Lower leg skin (tissue), 4 donors: ENCODE measurements around the gene POLD1. TPM values are rescaled to one million over a fixed set of nuclear protein-coding genes. Genes with fewer than 3 reads are reported as not detected.

Experiments used
- DNase-seq, 2 donors: peaks; one replicate each; pipeline ENCODE4 v3.0.0-alpha.2; 2019; ENCODE audit warnings: low spot score in 2 of 2
- H3K4me3 ChIP-seq: fragments of 200-600 bp; sonication (generic); 2 replicates; pipeline ENCODE4 v1.5.1; 2017; ENCODE audit warnings: mild to moderate bottlenecking, low read depth; ENCODE audit not compliant: poor library complexity, severe bottlenecking
- POLR2A ChIP-seq, 2 donors: fragments of 450-650 bp; IDR thresholded peaks; one replicate each; pipeline ENCODE4 v1.6.1; 2016 to 2017; ENCODE audit warnings: antibody characterized with exemption in 2 of 2, mild to moderate bottlenecking in 1 of 2, moderate library complexity in 1 of 2
- WGBS, 2 donors: methylation state at CpG; one replicate each; pipeline ENCODE4 v1.1.5; 2018; 5-methylcytosine and 5-hydroxymethylcytosine counted together
- intact Hi-C: fragments of 100-400 bp; cut with DNase I; formaldehyde crosslinking; loops from one replicate; pipeline ENCODE4 v1.15.0; 2023; ENCODE audit warnings: low total_unique reads
- total RNA-seq, 4 donors: library from RNA; depleted of rRNA; stranded (reverse); fragments of >200 nt; gene quantifications; one replicate each; pipeline ENCODE4 v1.1.0, GENCODE V29; 2016
- TF ChIP-seq, protein P1 (sequence below), 3 donors: fragments of 450-650 bp; IDR thresholded peaks; one replicate each; pipeline ENCODE4 v1.5.1; 2016; ENCODE audit warnings: antibody characterized with exemption in 3 of 3, mild to moderate bottlenecking in 3 of 3, moderate library complexity in 2 of 3

The POLD1 gene
- total RNA-seq, 4 donors from 2014 or later, result 16.8 to 26.6 (median 20.0) TPM

DNA sequence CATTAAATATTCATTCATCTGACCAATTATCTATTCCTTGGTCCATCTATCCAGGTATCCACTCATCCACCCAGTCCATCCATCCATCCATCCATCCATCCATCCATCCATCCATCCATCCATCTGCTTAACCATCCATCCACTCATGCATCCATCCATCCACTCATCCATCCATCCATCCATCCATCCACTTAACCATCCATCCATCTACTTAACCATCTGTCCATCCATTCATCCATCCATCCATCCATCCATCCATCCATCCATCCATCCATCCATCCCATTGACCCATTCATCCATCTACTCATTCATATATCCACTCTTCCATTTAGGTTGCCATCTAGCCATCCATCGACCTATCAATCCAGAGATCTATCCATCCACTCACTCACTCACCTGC, 59.9 kb downstream of the POLD1 start:
- H3K4me3 ChIP-seq, result no peak overlapping the region
- no peak for DNase-seq
- TF ChIP-seq POLR2A (IDR thresholded peaks at IDR 0.05), result no peak
- TF ChIP-seq, protein P1, sequence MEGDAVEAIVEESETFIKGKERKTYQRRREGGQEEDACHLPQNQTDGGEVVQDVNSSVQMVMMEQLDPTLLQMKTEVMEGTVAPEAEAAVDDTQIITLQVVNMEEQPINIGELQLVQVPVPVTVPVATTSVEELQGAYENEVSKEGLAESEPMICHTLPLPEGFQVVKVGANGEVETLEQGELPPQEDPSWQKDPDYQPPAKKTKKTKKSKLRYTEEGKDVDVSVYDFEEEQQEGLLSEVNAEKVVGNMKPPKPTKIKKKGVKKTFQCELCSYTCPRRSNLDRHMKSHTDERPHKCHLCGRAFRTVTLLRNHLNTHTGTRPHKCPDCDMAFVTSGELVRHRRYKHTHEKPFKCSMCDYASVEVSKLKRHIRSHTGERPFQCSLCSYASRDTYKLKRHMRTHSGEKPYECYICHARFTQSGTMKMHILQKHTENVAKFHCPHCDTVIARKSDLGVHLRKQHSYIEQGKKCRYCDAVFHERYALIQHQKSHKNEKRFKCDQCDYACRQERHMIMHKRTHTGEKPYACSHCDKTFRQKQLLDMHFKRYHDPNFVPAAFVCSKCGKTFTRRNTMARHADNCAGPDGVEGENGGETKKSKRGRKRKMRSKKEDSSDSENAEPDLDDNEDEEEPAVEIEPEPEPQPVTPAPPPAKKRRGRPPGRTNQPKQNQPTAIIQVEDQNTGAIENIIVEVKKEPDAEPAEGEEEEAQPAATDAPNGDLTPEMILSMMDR (IDR thresholded peaks at IDR 0.05), result no peak
- WGBS, 2 donors, result 74 to 80% methylated on average over 1 of the region's 1 CpG
- intact Hi-C loops, result no loop called here

DNA sequence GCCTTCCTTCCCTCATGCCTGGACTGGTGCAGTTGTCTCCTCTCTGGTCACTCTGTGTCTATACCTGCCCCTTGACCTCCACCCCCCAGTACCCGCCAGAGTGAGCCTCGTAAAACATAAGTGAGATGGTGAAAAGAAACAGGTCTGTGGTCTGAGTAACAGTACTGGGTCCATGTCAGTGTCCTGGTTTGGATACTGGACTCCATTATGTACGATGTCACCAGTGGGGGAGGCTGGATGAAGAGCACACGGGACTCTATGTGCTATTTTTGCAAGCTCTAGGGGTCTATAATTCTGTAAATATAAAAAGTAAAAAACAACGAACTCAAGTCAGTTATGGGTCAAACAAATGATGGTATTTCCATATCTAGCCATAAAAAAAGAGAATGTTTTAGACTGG, 62.9 kb downstream of the POLD1 start:
- TF ChIP-seq POLR2A (IDR thresholded peaks at IDR 0.05), result no peak
- TF ChIP-seq, protein P1 (IDR thresholded peaks at IDR 0.05), result no peak
- 83 to 87% methylated on average over 5 of the region's 5 CpGs for WGBS, 2 donors
- no peak for DNase-seq
- intact Hi-C loops, result no loop called here
- no peak overlapping the region for H3K4me3 ChIP-seq

DNA sequence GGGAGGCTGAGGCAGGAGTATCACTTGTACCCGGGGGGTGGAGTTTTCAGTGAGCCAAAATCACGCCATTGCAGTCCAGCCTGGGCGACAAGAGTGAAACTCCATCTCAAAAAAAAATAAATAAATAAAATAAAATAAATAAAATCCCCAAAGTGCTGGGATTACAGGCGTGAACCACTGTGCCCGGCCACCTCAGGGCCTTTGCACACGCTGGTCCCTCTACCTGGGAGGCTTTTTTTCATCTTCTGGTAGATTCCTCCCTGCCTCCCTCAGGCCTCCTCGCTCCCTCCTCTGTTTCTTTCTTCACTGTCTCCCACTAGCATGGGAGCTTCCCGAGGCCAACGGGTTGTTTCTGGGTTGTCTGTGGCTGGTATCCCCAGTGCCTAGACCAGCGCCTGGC, 63.6 kb downstream of the POLD1 start:
- whole genome bisulfite sequencing, 2 donors, result 89 to 98% methylated on average over 10 of the region's 10 CpGs
- TF ChIP-seq, protein P1 (IDR thresholded peaks at IDR 0.05), result no peak
- no peak for TF ChIP-seq POLR2A (IDR thresholded peaks at IDR 0.05)
- no peak for DNase-seq
- no peak overlapping the region for H3K4me3 ChIP-seq
- intact Hi-C loops, result no loop called here

DNA sequence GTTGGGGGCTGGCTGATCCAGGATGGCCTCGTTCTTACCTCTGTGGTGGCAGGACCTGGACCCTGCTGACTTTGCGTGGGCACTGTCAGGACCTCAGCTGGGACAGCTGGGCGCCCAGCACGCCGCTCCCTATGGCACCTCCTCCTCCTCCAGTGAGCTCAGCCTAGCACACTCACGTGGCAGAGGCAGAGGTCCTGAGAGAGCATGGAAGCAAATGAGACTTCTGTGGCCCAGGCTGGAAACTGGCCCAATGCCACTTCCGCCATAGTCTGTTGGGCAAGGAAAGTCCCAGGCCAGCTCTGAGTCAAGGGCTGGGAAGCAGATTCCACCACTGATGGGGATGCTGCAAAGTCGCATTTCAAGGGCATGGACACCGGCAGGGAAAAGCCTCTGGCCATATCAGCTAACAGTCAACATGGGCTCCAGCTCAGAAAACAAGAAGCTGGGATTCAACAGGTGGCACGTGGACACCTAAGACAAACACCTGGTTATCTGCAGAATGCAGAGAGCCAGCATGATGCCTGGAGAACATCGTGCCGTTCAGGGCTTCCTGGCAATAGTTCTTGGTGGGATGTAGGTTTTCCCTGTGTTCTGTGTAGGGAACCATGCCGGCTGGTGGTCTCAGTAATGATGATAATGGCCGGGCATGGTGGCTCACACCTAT, 65.2 kb downstream of the POLD1 start:
- 71 to 85% methylated on average over 14 of the region's 14 CpGs for WGBS, 2 donors
- TF ChIP-seq, protein P1 (IDR thresholded peaks at IDR 0.05), result no peak
- TF ChIP-seq POLR2A (IDR thresholded peaks at IDR 0.05), result no peak
- intact Hi-C loops, result no loop called here
- DNase-seq, result no peak
- H3K4me3 ChIP-seq, result no peak overlapping the region

DNA sequence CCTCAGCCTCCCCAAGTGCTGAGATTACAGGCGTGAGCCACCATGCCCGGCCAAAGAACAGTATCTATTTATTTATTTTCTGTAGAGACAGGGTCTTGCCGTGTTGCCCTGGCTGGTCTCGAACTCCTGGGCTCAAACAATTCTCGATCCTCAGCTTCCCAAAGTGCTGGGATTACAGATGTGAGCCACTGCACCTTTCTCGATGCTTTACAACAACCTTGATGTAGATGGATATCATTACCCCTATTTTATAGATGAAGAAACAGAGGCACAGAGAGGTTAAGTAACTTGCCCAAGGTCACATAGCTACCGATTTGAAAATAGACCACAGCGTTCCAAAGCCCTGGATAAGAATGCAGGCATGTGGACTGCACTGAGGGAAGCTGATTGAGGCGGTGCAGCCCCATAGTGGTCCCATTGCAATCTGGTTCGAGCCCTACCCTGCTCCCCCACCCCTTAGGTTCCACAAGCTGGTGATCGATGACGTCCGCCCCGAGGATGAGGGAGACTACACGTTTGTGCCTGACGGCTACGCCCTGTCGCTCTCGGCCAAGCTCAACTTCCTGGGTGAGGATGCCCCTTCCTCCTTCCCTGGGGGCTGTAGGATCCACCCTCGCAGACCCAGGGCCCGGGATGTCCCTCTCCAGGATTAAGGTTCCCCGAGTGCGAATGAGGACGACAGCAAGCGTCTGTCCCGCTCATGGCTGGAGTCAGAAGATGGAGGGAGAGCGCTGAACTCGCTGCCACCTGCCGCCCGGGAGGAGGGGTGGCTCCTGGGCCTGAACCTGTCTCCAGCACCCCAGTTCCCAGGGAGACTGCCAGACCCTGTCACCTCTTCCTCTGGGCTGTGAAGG, 66.4 kb downstream of the POLD1 start:
- TF ChIP-seq, protein P1 (IDR thresholded peaks at IDR 0.05), result no peak
- no peak for TF ChIP-seq POLR2A (IDR thresholded peaks at IDR 0.05)

More for the DNA sequence above, 66.4 kb downstream of the POLD1 start:
- 59 to 67% methylated on average over 29 to 30 of the region's 30 CpGs for WGBS, 2 donors
- intact Hi-C loops, result no loop called here
- no peak overlapping the region for H3K4me3 ChIP-seq
- no peak for DNase-seq
